T follicular helper cell (primary cell): ENCODE measurements around the gene PRX.
"Not testable (repeated sequence)": the region's sequence is repeated elsewhere in the genome, so short reads cannot be mapped to it uniquely, and the experiment has no call there.

Experiments
- DNase-seq: peaks from one replicate; pipeline ENCODE4 v3.0.0-alpha.2; 2020; ENCODE audit warnings: low read depth

Gene PRX

GRCh38 chr19:40392123-40392522 lies 21.1 kb downstream of the PRX start:
- no peak for DNase-seq

GRCh38 chr19:40390084-40390742 lies 23.0 kb downstream of the PRX start, which contains the start of gene HIPK4:
Gene HIPK4 (minus strand): TSS chr19:40390181. CDS start chr19:40389902, 279 bp downstream.
- no peak for DNase-seq

- no peak for DNase-seq
These were observed 23.6 kb downstream of the PRX start for GRCh38 chr19:40389404-40390083.

GRCh38 chr19:40388481-40388880 lies 24.7 kb downstream of the PRX start:
- DNase-seq = no peak

GRCh38 chr19:40387155-40387554 lies 26.0 kb downstream of the PRX start:
- DNase-seq = no peak

GRCh38 chr19:40383668-40384248 lies 29.4 kb downstream of the PRX start:
- no peak for DNase-seq

GRCh38 chr19:40381321-40381720 lies 31.9 kb downstream of the PRX start:
- DNase-seq = no peak

GRCh38 chr19:40380199-40381037 lies 32.8 kb downstream of the PRX start:
- no peak for DNase-seq

- DNase-seq = no peak
These were observed 33.6 kb downstream of the PRX start for GRCh38 chr19:40379446-40380198.

- no peak for DNase-seq
These were observed 34.7 kb downstream of the PRX start for GRCh38 chr19:40378509-40378908.

GRCh38 chr19:40377876-40378385 lies 35.2 kb downstream of the PRX start:
- DNase-seq = no peak

- no peak for DNase-seq
These were observed 36.8 kb downstream of the PRX start for GRCh38 chr19:40376286-40376862.

- no peak for DNase-seq
These were observed 39.1 kb downstream of the PRX start for GRCh38 chr19:40374084-40374483.

- DNase-seq = no peak
These were observed 41.4 kb downstream of the PRX start for GRCh38 chr19:40371802-40372122.

GRCh38 chr19:40370997-40371801 lies 42.0 kb downstream of the PRX start:
- no peak for DNase-seq

- DNase-seq = not testable (repeated sequence)
These were observed 42.9 kb downstream of the PRX start for GRCh38 chr19:40370253-40370652.

- no peak for DNase-seq
These were observed 43.4 kb downstream of the PRX start for GRCh38 chr19:40369797-40370196.

- no peak for DNase-seq
These were observed 45.4 kb downstream of the PRX start for GRCh38 chr19:40367577-40368434.
